GM23338 (cell line): ENCODE data around the gene SH3GLB1. TPM values are rescaled to one million over a fixed set of nuclear protein-coding genes. Genes with fewer than 3 reads are reported as not detected.

Source experiments
- ATAC-seq: fragments of 200-7000 bp; cut with Tn5 transposase; 3 replicates; pipeline ENCODE4 v1.9.1; 2020
- DNase-seq: peaks from one replicate; pipeline ENCODE4 v3.0.0-alpha.2; 2015; ENCODE audit warnings: low spot score
- H2AFZ ChIP-seq: fragments of 200-600 bp; sonication (generic); 2 replicates; pipeline ENCODE4 v1.8.0; 2016; ENCODE audit warnings: antibody characterized with exemption, mild to moderate bottlenecking, moderate library complexity
- H3F3A ChIP-seq: fragments of 200-600 bp; sonication (generic); replicated peaks from 2 replicates; pipeline ENCODE4 v1.8.0; 2017; ENCODE audit warnings: antibody characterized with exemption, mixed run types, low read depth
- H3K27ac ChIP-seq: fragments of 200-600 bp; sonication (generic); 2 replicates; pipeline ENCODE4 v1.6.1; 2016; ENCODE audit warnings: low read depth
- H3K27me3 ChIP-seq: fragments of 200-600 bp; sonication (generic); 2 replicates; pipeline ENCODE4 v1.8.0; 2016; ENCODE audit warnings: mild to moderate bottlenecking, mixed run types, moderate library complexity; ENCODE audit not compliant: insufficient read depth
- H3K36me3 ChIP-seq: fragments of 200-600 bp; sonication (generic); 2 replicates; pipeline ENCODE4 v1.8.0; 2016; ENCODE audit warnings: mild to moderate bottlenecking; ENCODE audit not compliant: insufficient read depth
- H3K4me1 ChIP-seq: fragments of 200-600 bp; sonication (generic); 2 replicates; pipeline ENCODE4 v1.8.0; 2016; ENCODE audit warnings: mild to moderate bottlenecking, moderate library complexity; ENCODE audit not compliant: insufficient read depth
- H3K4me2 ChIP-seq: fragments of 200-600 bp; sonication (generic); 2 replicates; pipeline ENCODE4 v1.7.1; 2017; ENCODE audit warnings: mixed run types
- H3K4me3 ChIP-seq: fragments of 200-600 bp; sonication (generic); 2 replicates; pipeline ENCODE4 v1.6.1; 2016; ENCODE audit warnings: mixed run types
- H3K79me2 ChIP-seq: fragments of 200-600 bp; sonication (generic); replicated peaks from 2 replicates; pipeline ENCODE4 v1.8.0; 2017; ENCODE audit warnings: mild to moderate bottlenecking; ENCODE audit not compliant: insufficient read depth
- H3K9me2 ChIP-seq: fragments of 200-600 bp; sonication (generic); 2 replicates; pipeline ENCODE4 v1.8.0; 2017; ENCODE audit not compliant: insufficient read depth
- H4K20me1 ChIP-seq: fragments of 200-600 bp; sonication (generic); replicated peaks from 2 replicates; pipeline ENCODE4 v1.8.0; 2017; ENCODE audit warnings: mild to moderate bottlenecking; ENCODE audit not compliant: insufficient read depth
- H3K27ac Mint-ChIP-seq: 2 replicates; pipeline ENCODE4 v1.8.0; 2020; ENCODE audit warnings: inconsistent platforms, mild to moderate bottlenecking, moderate library complexity, mixed read lengths
- H3K27me3 Mint-ChIP-seq: 3 replicates; pipeline ENCODE4 v1.8.0; 2022; ENCODE audit warnings: low read depth, mild to moderate bottlenecking, moderate library complexity, mixed read lengths, inconsistent platforms; ENCODE audit not compliant: insufficient read depth, poor library complexity
- H3K36me3 Mint-ChIP-seq: 3 replicates; pipeline ENCODE4 v1.8.0; 2021; ENCODE audit warnings: low read depth, mild to moderate bottlenecking, inconsistent platforms, moderate library complexity, mixed read lengths
- H3K4me1 Mint-ChIP-seq: 3 replicates; pipeline ENCODE4 v1.8.0; 2020; ENCODE audit warnings: mild to moderate bottlenecking, inconsistent platforms, mixed read lengths
- H3K4me3 Mint-ChIP-seq: 3 replicates; pipeline ENCODE4 v1.8.0; 2021; ENCODE audit warnings: moderate library complexity, mild to moderate bottlenecking, inconsistent platforms, mixed read lengths
- H3K9me3 Mint-ChIP-seq: 3 replicates; pipeline ENCODE4 v1.8.0; 2020; ENCODE audit warnings: moderate library complexity, mild to moderate bottlenecking, inconsistent platforms, mixed read lengths
- EZH2 ChIP-seq: fragments of 200-600 bp; sonication (generic); IDR thresholded peaks from one replicate; pipeline ENCODE4 v1.8.0; 2017; ENCODE audit warnings: antibody characterized with exemption, mild to moderate bottlenecking, low read depth; ENCODE audit not compliant: unreplicated experiment
- EZH2phosphoT487 ChIP-seq: fragments of 200-600 bp; sonication (generic); IDR thresholded peaks from one replicate; pipeline ENCODE4 v1.8.1; 2018; ENCODE audit warnings: antibody characterized with exemption; ENCODE audit not compliant: unreplicated experiment
- STAT1 ChIP-seq: IDR thresholded peaks from one replicate; pipeline ENCODE4 v1.6.1; 2016; ENCODE audit warnings: antibody characterized with exemption; ENCODE audit not compliant: unreplicated experiment
- ZNF114 ChIP-seq: fragments of 250-450 bp; sonication (Bioruptor Pico); IDR thresholded peaks from 2 replicates; pipeline ENCODE4 v1.5.0; 2020; ENCODE audit warnings: mild to moderate bottlenecking, moderate library complexity
- ZNF331 ChIP-seq: fragments of 250-450 bp; sonication (Bioruptor Pico); IDR thresholded peaks from 2 replicates; pipeline ENCODE4 v1.5.0; 2020; ENCODE audit warnings: low read depth, mild to moderate bottlenecking, moderate library complexity
- polyA plus RNA-seq: library from polyadenylated mRNA; unstranded; fragments of >200 nt; fragmentation: Nextera tagmentation; extraction: Ambion mirVana; gene quantifications from 2 replicates; pipeline ENCODE4 v1.2.1, GENCODE V29; 2016
- total RNA-seq: library from RNA; depleted of rRNA; stranded (reverse); fragments of >200 nt; shearing (Covaris generic); gene quantifications from 2 replicates; pipeline ENCODE4 v1.2.3, GENCODE V29; 2014
- TF ChIP-seq, protein P1 (sequence below): IDR thresholded peaks from 2 replicates; pipeline ENCODE4 v1.6.1; 2016; ENCODE audit warnings: antibody characterized with exemption
- TF ChIP-seq, protein P2 (sequence below): fragments of 250-450 bp; sonication (Bioruptor Pico); IDR thresholded peaks from 2 replicates; pipeline ENCODE4 v1.5.0; 2020; ENCODE audit warnings: mild to moderate bottlenecking, moderate library complexity

Gene SH3GLB1
- total and polyA plus RNA-seq, 2 experiments from 2014 or later = 21.4 to 29.4 TPM

DNA sequence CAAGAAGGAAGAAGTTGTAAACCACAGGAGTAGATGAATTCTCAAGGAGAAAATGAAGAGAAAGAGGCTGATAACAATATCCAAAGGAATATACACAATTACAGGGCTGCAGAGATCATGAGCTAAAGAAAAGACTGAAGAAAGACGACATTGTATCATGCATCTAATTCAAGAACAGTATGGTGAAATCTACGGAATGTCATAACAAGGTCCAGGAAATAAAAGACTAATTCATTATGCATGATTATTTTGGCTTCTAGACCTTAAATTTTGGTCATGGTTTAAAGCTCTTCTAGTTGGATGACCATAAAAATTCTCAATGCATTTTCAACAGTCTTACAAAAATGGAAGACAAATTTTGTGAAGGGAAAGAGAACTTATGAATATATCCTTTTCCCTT, 71.7 kb downstream of the SH3GLB1 start:
- Histone ChIP-seq H3K27me3 (no peaks in the 10 kb centered on the region), H4K20me1 (no peaks in the 10 kb centered on the region), H3F3A (no peaks in the 10 kb centered on the region), H2AFZ (no peak overlapping the region; the same call in 1 of the 2 replicates), H3K27ac (no peak overlapping the region), H3K4me1 (peaks cover 16% of the 10 kb centered on the region), H3K36me3 (no peaks in the 10 kb centered on the region), H3K9me2 (peaks cover 12% of the 10 kb centered on the region; the same call in 1 of the 2 replicates), H3K4me2 (no peak overlapping the region), H3K4me3 (no peak overlapping the region), H3K79me2 (no peaks in the 10 kb centered on the region)
- H3K27me3 Mint-ChIP-seq = peaks cover 5% of the 10 kb centered on the region
- no peak for TF ChIP-seq EZH2phosphoT487
- no peak for TF ChIP-seq ZNF331 (CRISPR knock-in tag)
- TF ChIP-seq EZH2 = no peak
- no peak for TF ChIP-seq STAT1
- TF ChIP-seq, protein P1, sequence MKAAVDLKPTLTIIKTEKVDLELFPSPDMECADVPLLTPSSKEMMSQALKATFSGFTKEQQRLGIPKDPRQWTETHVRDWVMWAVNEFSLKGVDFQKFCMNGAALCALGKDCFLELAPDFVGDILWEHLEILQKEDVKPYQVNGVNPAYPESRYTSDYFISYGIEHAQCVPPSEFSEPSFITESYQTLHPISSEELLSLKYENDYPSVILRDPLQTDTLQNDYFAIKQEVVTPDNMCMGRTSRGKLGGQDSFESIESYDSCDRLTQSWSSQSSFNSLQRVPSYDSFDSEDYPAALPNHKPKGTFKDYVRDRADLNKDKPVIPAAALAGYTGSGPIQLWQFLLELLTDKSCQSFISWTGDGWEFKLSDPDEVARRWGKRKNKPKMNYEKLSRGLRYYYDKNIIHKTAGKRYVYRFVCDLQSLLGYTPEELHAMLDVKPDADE = no peak
- TF ChIP-seq, protein P2, sequence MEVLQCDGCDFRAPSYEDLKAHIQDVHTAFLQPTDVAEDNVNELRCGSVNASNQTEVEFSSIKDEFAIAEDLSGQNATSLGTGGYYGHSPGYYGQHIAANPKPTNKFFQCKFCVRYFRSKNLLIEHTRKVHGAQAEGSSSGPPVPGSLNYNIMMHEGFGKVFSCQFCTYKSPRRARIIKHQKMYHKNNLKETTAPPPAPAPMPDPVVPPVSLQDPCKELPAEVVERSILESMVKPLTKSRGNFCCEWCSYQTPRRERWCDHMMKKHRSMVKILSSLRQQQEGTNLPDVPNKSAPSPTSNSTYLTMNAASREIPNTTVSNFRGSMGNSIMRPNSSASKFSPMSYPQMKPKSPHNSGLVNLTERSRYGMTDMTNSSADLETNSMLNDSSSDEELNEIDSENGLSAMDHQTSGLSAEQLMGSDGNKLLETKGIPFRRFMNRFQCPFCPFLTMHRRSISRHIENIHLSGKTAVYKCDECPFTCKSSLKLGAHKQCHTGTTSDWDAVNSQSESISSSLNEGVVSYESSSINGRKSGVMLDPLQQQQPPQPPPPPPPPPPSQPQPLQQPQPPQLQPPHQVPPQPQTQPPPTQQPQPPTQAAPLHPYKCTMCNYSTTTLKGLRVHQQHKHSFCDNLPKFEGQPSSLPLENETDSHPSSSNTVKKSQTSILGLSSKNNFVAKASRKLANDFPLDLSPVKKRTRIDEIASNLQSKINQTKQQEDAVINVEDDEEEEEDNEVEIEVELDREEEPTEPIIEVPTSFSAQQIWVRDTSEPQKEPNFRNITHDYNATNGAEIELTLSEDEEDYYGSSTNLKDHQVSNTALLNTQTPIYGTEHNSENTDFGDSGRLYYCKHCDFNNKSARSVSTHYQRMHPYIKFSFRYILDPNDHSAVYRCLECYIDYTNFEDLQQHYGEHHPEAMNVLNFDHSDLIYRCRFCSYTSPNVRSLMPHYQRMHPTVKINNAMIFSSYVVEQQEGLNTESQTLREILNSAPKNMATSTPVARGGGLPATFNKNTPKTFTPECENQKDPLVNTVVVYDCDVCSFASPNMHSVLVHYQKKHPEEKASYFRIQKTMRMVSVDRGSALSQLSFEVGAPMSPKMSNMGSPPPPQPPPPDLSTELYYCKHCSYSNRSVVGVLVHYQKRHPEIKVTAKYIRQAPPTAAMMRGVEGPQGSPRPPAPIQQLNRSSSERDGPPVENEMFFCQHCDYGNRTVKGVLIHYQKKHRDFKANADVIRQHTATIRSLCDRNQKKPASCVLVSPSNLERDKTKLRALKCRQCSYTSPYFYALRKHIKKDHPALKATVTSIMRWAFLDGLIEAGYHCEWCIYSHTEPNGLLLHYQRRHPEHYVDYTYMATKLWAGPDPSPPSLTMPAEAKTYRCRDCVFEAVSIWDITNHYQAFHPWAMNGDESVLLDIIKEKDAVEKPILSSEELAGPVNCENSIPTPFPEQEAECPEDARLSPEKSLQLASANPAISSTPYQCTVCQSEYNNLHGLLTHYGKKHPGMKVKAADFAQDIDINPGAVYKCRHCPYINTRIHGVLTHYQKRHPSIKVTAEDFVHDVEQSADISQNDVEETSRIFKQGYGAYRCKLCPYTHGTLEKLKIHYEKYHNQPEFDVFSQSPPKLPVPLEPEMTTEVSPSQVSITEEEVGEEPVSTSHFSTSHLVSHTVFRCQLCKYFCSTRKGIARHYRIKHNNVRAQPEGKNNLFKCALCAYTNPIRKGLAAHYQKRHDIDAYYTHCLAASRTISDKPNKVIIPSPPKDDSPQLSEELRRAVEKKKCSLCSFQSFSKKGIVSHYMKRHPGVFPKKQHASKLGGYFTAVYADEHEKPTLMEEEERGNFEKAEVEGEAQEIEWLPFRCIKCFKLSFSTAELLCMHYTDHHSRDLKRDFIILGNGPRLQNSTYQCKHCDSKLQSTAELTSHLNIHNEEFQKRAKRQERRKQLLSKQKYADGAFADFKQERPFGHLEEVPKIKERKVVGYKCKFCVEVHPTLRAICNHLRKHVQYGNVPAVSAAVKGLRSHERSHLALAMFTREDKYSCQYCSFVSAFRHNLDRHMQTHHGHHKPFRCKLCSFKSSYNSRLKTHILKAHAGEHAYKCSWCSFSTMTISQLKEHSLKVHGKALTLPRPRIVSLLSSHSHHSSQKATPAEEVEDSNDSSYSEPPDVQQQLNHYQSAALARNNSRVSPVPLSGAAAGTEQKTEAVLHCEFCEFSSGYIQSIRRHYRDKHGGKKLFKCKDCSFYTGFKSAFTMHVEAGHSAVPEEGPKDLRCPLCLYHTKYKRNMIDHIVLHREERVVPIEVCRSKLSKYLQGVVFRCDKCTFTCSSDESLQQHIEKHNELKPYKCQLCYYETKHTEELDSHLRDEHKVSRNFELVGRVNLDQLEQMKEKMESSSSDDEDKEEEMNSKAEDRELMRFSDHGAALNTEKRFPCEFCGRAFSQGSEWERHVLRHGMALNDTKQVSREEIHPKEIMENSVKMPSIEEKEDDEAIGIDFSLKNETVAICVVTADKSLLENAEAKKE (CRISPR knock-in tag) = no peak
- TF ChIP-seq ZNF114 (CRISPR knock-in tag) = no peak
- no peaks in the 10 kb centered on the region for H3K9me3 Mint-ChIP-seq
- H3K4me1 Mint-ChIP-seq = peaks cover 24% of the 10 kb centered on the region
- no peak overlapping the region for H3K27ac Mint-ChIP-seq
- H3K4me3 Mint-ChIP-seq = no peak overlapping the region
- DNase-seq (no peak), ATAC-seq (no peak)
- no peaks in the 10 kb centered on the region for H3K36me3 Mint-ChIP-seq
